GM23248 (cell line): ENCODE data around the gene INPP5A. TPM values are rescaled to one million over a fixed set of nuclear protein-coding genes. Genes with fewer than 3 reads are reported as not detected.
A peak's percentile ranks its signal among the peaks of the same experiment; 100 is the strongest.

Source experiments
- DNase-seq: peaks from one replicate; pipeline ENCODE4 v3.0.0-alpha.2; 2015
- H2AFZ ChIP-seq: fragments of 200-600 bp; sonication (generic); 2 replicates; pipeline ENCODE4 v1.6.1; 2016; ENCODE audit warnings: antibody characterized with exemption
- H3F3A ChIP-seq: fragments of 200-600 bp; sonication (generic); 2 replicates; pipeline ENCODE4 v1.6.1; 2016; ENCODE audit warnings: mild to moderate bottlenecking, antibody characterized with exemption, mixed run types; ENCODE audit not compliant: insufficient read depth
- H3K27ac ChIP-seq: fragments of 200-600 bp; sonication (generic); 2 replicates; pipeline ENCODE4 v1.5.1; 2016; ENCODE audit warnings: mild to moderate bottlenecking
- H3K27me3 ChIP-seq: fragments of 200-600 bp; sonication (generic); replicated peaks from 2 replicates; pipeline ENCODE4 v1.6.1; 2016; ENCODE audit warnings: mild to moderate bottlenecking; ENCODE audit not compliant: insufficient read depth
- H3K36me3 ChIP-seq: fragments of 200-600 bp; sonication (generic); 2 replicates; pipeline ENCODE4 v1.6.1; 2016; ENCODE audit warnings: low read depth, mild to moderate bottlenecking
- H3K4me1 ChIP-seq: fragments of 200-600 bp; sonication (generic); 2 replicates; pipeline ENCODE4 v1.6.1; 2016; ENCODE audit warnings: mild to moderate bottlenecking; ENCODE audit not compliant: insufficient read depth
- H3K4me2 ChIP-seq: fragments of 200-600 bp; sonication (generic); one replicate; pipeline ENCODE4 v1.6.1; 2016; ENCODE audit warnings: mild to moderate bottlenecking; ENCODE audit not compliant: unreplicated experiment
- H3K4me3 ChIP-seq: fragments of 200-600 bp; sonication (generic); 2 replicates; pipeline ENCODE4 v1.5.1; 2016; ENCODE audit warnings: mild to moderate bottlenecking
- H3K79me2 ChIP-seq: fragments of 200-600 bp; sonication (generic); 2 replicates; pipeline ENCODE4 v1.6.1; 2016; ENCODE audit warnings: mild to moderate bottlenecking; ENCODE audit not compliant: insufficient read depth
- H3K9ac ChIP-seq: fragments of 200-600 bp; sonication (generic); 2 replicates; pipeline ENCODE4 v1.6.1; 2016; ENCODE audit warnings: mild to moderate bottlenecking
- H3K9me2 ChIP-seq: fragments of 200-600 bp; sonication (generic); 2 replicates; pipeline ENCODE4 v1.6.1; 2016; ENCODE audit warnings: mixed run types, mild to moderate bottlenecking, moderate library complexity; ENCODE audit not compliant: insufficient read depth
- H3K9me3 ChIP-seq: fragments of 200-600 bp; sonication (generic); one replicate; pipeline ENCODE4 v1.6.1; 2017; ENCODE audit warnings: low read depth
- H4K20me1 ChIP-seq: fragments of 200-600 bp; sonication (generic); 2 replicates; pipeline ENCODE4 v1.6.0; 2016; ENCODE audit not compliant: insufficient read depth
- EZH2 ChIP-seq: fragments of 200-600 bp; sonication (generic); IDR thresholded peaks from 2 replicates; pipeline ENCODE4 v1.6.1; 2018; ENCODE audit warnings: antibody characterized with exemption, mild to moderate bottlenecking; ENCODE audit not compliant: insufficient read depth, poor library complexity, severe bottlenecking
- EZH2phosphoT487 ChIP-seq: fragments of 200-600 bp; sonication (generic); IDR thresholded peaks from 2 replicates; pipeline ENCODE4 v1.6.1; 2018; ENCODE audit warnings: antibody characterized with exemption, moderate library complexity, mild to moderate bottlenecking, low read depth; ENCODE audit not compliant: insufficient read depth
- WGBS, 2 experiments: methylation state at CpG; one replicate each; pipeline ENCODE4 v1.1.6; 2015 to 2017; ENCODE audit warnings: low lambda C conversion rate in 2 of 2, low coverage in 1 of 2; ENCODE audit errors: missing lambda C conversion rate in 2 of 2; 5-methylcytosine and 5-hydroxymethylcytosine counted together
- in situ Hi-C: fragments of 300-500 bp; cut with MboI; formaldehyde crosslinking; loops from 2 replicates; pipeline ENCODE4 v1.15.0; 2020
- polyA plus RNA-seq: library from polyadenylated mRNA; unstranded; fragments of >200 nt; fragmentation: Nextera tagmentation; extraction: Ambion mirVana; gene quantifications from 2 replicates; pipeline ENCODE4 v1.2.1, GENCODE V29; 2016
- total RNA-seq: library from RNA; depleted of rRNA; stranded (reverse); fragments of >200 nt; shearing (Covaris generic); gene quantifications from 2 replicates; pipeline ENCODE4 v1.2.3, GENCODE V29; 2014

The INPP5A gene
- total and polyA plus RNA-seq, 2 experiments from 2014 or later = 2.3 to 35.2 TPM

GRCh38 chr10:132700156-132701098 lies 162.8 kb downstream of the INPP5A start:
- H3K4me2 ChIP-seq = peak overlapping the region; percentile 25
- H2AFZ ChIP-seq = peak overlapping the region; percentile 44
- H4K20me1 ChIP-seq = no peaks in the 10 kb centered on the region
- in situ Hi-C loops = no loop called here
- peak; percentile 75 for DNase-seq
- no peaks in the 10 kb centered on the region for H3K79me2 ChIP-seq
- no peaks in the 10 kb centered on the region for H3K9me3 ChIP-seq
- H3K9me2 ChIP-seq = no peaks in the 10 kb centered on the region
- no peaks in the 10 kb centered on the region for H3K27me3 ChIP-seq
- no peaks in the 10 kb centered on the region for H3F3A ChIP-seq
- H3K9ac ChIP-seq = peak overlapping the region; percentile 65
- no peak overlapping the region for H3K4me3 ChIP-seq
- TF ChIP-seq EZH2phosphoT487 = no peak
- no peak for TF ChIP-seq EZH2
- no peaks in the 10 kb centered on the region for H3K36me3 ChIP-seq
- H3K27ac ChIP-seq = peak overlapping the region; percentile 44
- H3K4me1 ChIP-seq = peaks cover 12% of the 10 kb centered on the region
- 40 to 41% methylated on average over 27 of the region's 27 CpGs for WGBS, 2 experiments

GRCh38 chr10:132701099-132701845 lies 163.7 kb downstream of the INPP5A start:
- peak overlapping the region; percentile 65; the same call in 1 of the 2 replicates for H3K9ac ChIP-seq
- H2AFZ ChIP-seq = no peak overlapping the region
- H3K79me2 ChIP-seq = no peaks in the 10 kb centered on the region
- TF ChIP-seq EZH2 = no peak
- no peak for TF ChIP-seq EZH2phosphoT487
- H4K20me1 ChIP-seq = no peaks in the 10 kb centered on the region
- 92 to 94% methylated on average over 23 to 26 of the region's 26 CpGs for WGBS, 2 experiments
- DNase-seq = no peak
- in situ Hi-C loops = no loop called here
- no peaks in the 10 kb centered on the region for H3K9me2 ChIP-seq
- H3K4me3 ChIP-seq = no peak overlapping the region
- no peak overlapping the region for H3K4me2 ChIP-seq
- peaks cover 3% of the 10 kb centered on the region for H3K9me3 ChIP-seq
- peaks cover 12% of the 10 kb centered on the region for H3K4me1 ChIP-seq
- H3K27me3 ChIP-seq = no peaks in the 10 kb centered on the region
- H3K27ac ChIP-seq = no peak overlapping the region
- H3F3A ChIP-seq = no peaks in the 10 kb centered on the region
- peaks cover 7% of the 10 kb centered on the region for H3K36me3 ChIP-seq

- H3K36me3 ChIP-seq = peaks cover 9% of the 10 kb centered on the region
- H3K79me2 ChIP-seq = no peaks in the 10 kb centered on the region
- no peak overlapping the region for H3K4me3 ChIP-seq
- no peaks in the 10 kb centered on the region for H4K20me1 ChIP-seq
- TF ChIP-seq EZH2phosphoT487 (no peak), EZH2 (no peak)
- no peaks in the 10 kb centered on the region for H3K27me3 ChIP-seq
- H3K9me3 ChIP-seq = peaks cover 5% of the 10 kb centered on the region
- peaks cover 12% of the 10 kb centered on the region for H3K4me1 ChIP-seq
- no peak overlapping the region for H3K27ac ChIP-seq
- no peak overlapping the region for H2AFZ ChIP-seq
- H3K4me2 ChIP-seq = no peak overlapping the region
- WGBS, 2 experiments = 92 to 94% methylated on average over 11 to 13 of the region's 13 CpGs
- H3F3A ChIP-seq = no peaks in the 10 kb centered on the region
- in situ Hi-C loops = no loop called here
- no peak for DNase-seq
- no peak overlapping the region for H3K9ac ChIP-seq
- no peaks in the 10 kb centered on the region for H3K9me2 ChIP-seq
Observed at GRCh38 chr10:132701846-132702190, 164.2 kb downstream of the INPP5A start.

GRCh38 chr10:132702601-132703418 lies 165.2 kb downstream of the INPP5A start:
- no peak overlapping the region for H3K4me3 ChIP-seq
- H3F3A ChIP-seq = no peaks in the 10 kb centered on the region
- H3K27me3 ChIP-seq = no peaks in the 10 kb centered on the region
- 89 to 95% methylated on average over 25 to 37 of the region's 37 CpGs for WGBS, 2 experiments
- peaks cover 12% of the 10 kb centered on the region for H3K4me1 ChIP-seq
- no peak overlapping the region for H3K4me2 ChIP-seq
- H2AFZ ChIP-seq = no peak overlapping the region
- TF ChIP-seq EZH2 (no peak), EZH2phosphoT487 (no peak)
- no peaks in the 10 kb centered on the region for H3K79me2 ChIP-seq
- no peak for DNase-seq
- peaks cover 9% of the 10 kb centered on the region for H3K36me3 ChIP-seq
- in situ Hi-C loops = no loop called here
- H3K9me3 ChIP-seq = peaks cover 5% of the 10 kb centered on the region
- no peak overlapping the region for H3K9ac ChIP-seq
- H3K27ac ChIP-seq = no peak overlapping the region
- H3K9me2 ChIP-seq = no peaks in the 10 kb centered on the region
- H4K20me1 ChIP-seq = no peaks in the 10 kb centered on the region
